ENCODE measurements around the gene CDX2. TPM values are rescaled to one million over a fixed set of nuclear protein-coding genes. Genes with fewer than 3 reads are reported as not detected.

Gene CDX2
- total RNA-seq, 1 experiment from 2014 or later, result 12.5 TPM

GRCh38 chr13:27918918-27919658, 50.0 kb downstream of the CDX2 start:
- no peaks in the 10 kb centered on the region for H3K9me3 ChIP-seq (ENCODE audit: control insufficient read depth in 1 of 2, insufficient read depth in 1 of 2, low read depth in 1 of 2, low read length in 2 of 2)
- H3K79me2 ChIP-seq (ENCODE audit: insufficient read depth, low read length), result no peaks in the 10 kb centered on the region
- H3K36me3 ChIP-seq (ENCODE audit: control insufficient read depth in 1 of 2, insufficient read depth in 2 of 2, low read length in 2 of 2), result no peaks in the 10 kb centered on the region
- no peaks in the 10 kb centered on the region for H3K9me2 ChIP-seq (ENCODE audit: insufficient read depth)
- no peaks in the 10 kb centered on the region for H3K27me3 ChIP-seq (ENCODE audit: insufficient read depth, low read length)
- no peak overlapping the region for H3K27ac ChIP-seq (ENCODE audit: low read depth, low read length)
- TF ChIP-seq SRF (IDR thresholded peaks at IDR 0.05; ENCODE audit: low read depth), result no peak
- TF ChIP-seq SIN3A (IDR thresholded peaks at IDR 0.05; ENCODE audit: low read depth), result no peak
- TF ChIP-seq, protein P1, sequence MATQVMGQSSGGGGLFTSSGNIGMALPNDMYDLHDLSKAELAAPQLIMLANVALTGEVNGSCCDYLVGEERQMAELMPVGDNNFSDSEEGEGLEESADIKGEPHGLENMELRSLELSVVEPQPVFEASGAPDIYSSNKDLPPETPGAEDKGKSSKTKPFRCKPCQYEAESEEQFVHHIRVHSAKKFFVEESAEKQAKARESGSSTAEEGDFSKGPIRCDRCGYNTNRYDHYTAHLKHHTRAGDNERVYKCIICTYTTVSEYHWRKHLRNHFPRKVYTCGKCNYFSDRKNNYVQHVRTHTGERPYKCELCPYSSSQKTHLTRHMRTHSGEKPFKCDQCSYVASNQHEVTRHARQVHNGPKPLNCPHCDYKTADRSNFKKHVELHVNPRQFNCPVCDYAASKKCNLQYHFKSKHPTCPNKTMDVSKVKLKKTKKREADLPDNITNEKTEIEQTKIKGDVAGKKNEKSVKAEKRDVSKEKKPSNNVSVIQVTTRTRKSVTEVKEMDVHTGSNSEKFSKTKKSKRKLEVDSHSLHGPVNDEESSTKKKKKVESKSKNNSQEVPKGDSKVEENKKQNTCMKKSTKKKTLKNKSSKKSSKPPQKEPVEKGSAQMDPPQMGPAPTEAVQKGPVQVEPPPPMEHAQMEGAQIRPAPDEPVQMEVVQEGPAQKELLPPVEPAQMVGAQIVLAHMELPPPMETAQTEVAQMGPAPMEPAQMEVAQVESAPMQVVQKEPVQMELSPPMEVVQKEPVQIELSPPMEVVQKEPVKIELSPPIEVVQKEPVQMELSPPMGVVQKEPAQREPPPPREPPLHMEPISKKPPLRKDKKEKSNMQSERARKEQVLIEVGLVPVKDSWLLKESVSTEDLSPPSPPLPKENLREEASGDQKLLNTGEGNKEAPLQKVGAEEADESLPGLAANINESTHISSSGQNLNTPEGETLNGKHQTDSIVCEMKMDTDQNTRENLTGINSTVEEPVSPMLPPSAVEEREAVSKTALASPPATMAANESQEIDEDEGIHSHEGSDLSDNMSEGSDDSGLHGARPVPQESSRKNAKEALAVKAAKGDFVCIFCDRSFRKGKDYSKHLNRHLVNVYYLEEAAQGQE (IDR thresholded peaks at IDR 0.05; ENCODE audit: low read depth), result no peak
- no peak for TF ChIP-seq ELF1 (IDR thresholded peaks at IDR 0.05; ENCODE audit: borderline replicate concordance, low read depth)
- no peak for TF ChIP-seq JUND (IDR thresholded peaks at IDR 0.05)
- TF ChIP-seq EGR1 (IDR thresholded peaks at IDR 0.05; ENCODE audit: low read depth), result no peak
- TF ChIP-seq, protein P2, sequence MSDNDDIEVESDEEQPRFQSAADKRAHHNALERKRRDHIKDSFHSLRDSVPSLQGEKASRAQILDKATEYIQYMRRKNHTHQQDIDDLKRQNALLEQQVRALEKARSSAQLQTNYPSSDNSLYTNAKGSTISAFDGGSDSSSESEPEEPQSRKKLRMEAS (IDR thresholded peaks at IDR 0.05), result no peak
- no peak for TF ChIP-seq POLR2AphosphoS5 (IDR thresholded peaks at IDR 0.05; ENCODE audit: low read depth, low read length)
- TF ChIP-seq ZNF274 (IDR thresholded peaks at IDR 0.05; ENCODE audit: low read depth, low read length), result no peak
- TF ChIP-seq CTCF (IDR thresholded peaks at IDR 0.05 in 2 of 3, conservative IDR thresholded peaks at IDR 0.05 in 1 of 3; ENCODE audit: borderline replicate concordance in 1 of 3, insufficient read depth in 1 of 3, low read depth in 2 of 3, low read length in 2 of 3), result no peak
- no peak for TF ChIP-seq CEBPB (IDR thresholded peaks at IDR 0.05; ENCODE audit: low read depth)
- TF ChIP-seq FOSL1 (IDR thresholded peaks at IDR 0.05; ENCODE audit: low read depth), result no peak
- H3K9ac ChIP-seq (ENCODE audit: low read length), result no peak overlapping the region
- ChIA-PET POLR2A (no interaction called here), CTCF (interaction anchor here (1.4 to 1.6 kb wide), 2 partner anchors 35 to 93 kb away, joined by 6 read pairs; no protein-coding TSS in a partner anchor), RAD21 (ENCODE audit: low non-redundant PET in 1 of 2, low total read pairs in 2 of 2, uncharacterized antibody in 2 of 2, unreplicated experiment in 2 of 2) (no interaction called here)
- intact Hi-C loops (cut with micrococcal nuclease), result no loop called here
- DNase-seq (ENCODE audit: low read depth, low spot score) (no peak), ATAC-seq (no peak)
- H3K4me2 ChIP-seq (ENCODE audit: low read length), result peak overlapping the region; percentile 93
- no peaks in the 10 kb centered on the region for H4K20me1 ChIP-seq (ENCODE audit: insufficient read depth)
- peaks cover 10 to 31% of the 10 kb centered on the region in 2 experiments for H3K4me1 ChIP-seq (ENCODE audit: control insufficient read depth in 1 of 2, insufficient read depth in 2 of 2, low read length in 2 of 2)
- peak overlapping the region; percentile 98 for H2AFZ ChIP-seq (ENCODE audit: low read depth, low read length, poor library complexity, severe bottlenecking)
- no TSS peak for BruUV-seq (replicated peaks)
- H3K4me3 ChIP-seq (replicated peaks in 1 of 2; ENCODE audit: low read depth in 1 of 2, low read length in 2 of 2), result peak overlapping the region; percentile 42 to 64; a peak in 3 of 4 replicates

Measured in HCT116 (cell line).